Liver (tissue), 9 donors: ENCODE results near the gene TH. TPM values are rescaled to one million over a fixed set of nuclear protein-coding genes. Genes with fewer than 3 reads are reported as not detected.
"Not testable (repeated sequence)": the region's sequence is repeated elsewhere in the genome, so short reads cannot be mapped to it uniquely, and the experiment has no call there.

Source experiments
- DNase-seq: peaks from one replicate; pipeline ENCODE4 v3.0.0-alpha.2; 2017; ENCODE audit warnings: low spot score
- H3K27ac ChIP-seq, 2 donors: one replicate each; pipeline ENCODE4 v1.7.0; 2013; ENCODE audit warnings: inconsistent platforms in 2 of 2, low read length in 2 of 2, control low read depth in 1 of 2, low read depth in 1 of 2, mild to moderate bottlenecking in 1 of 2
- H3K27me3 ChIP-seq, 4 donors: one replicate each; pipeline versions ENCODE4 v1.6.1 to v1.7.0; 2013; ENCODE audit warnings: low read length in 3 of 4, inconsistent platforms in 1 of 4, mild to moderate bottlenecking in 1 of 4, moderate library complexity in 1 of 4; ENCODE audit not compliant: control insufficient read depth in 4 of 4, insufficient read depth in 4 of 4
- H3K36me3 ChIP-seq, 4 donors: one replicate each; pipeline versions ENCODE4 v1.6.1 to v1.7.0; 2013; ENCODE audit warnings: low read length in 3 of 4, mild to moderate bottlenecking in 3 of 4, low read depth in 1 of 4, moderate library complexity in 1 of 4; ENCODE audit not compliant: control insufficient read depth in 4 of 4, insufficient read depth in 3 of 4
- H3K4me1 ChIP-seq, 4 donors: one replicate each; pipeline versions ENCODE4 v1.6.1 to v1.7.0; 2013; ENCODE audit warnings: low read length in 3 of 4, mild to moderate bottlenecking in 3 of 4, moderate library complexity in 1 of 4; ENCODE audit not compliant: control insufficient read depth in 4 of 4, insufficient read depth in 4 of 4
- H3K4me3 ChIP-seq, 3 donors: one replicate each; pipeline versions ENCODE4 v1.6.1 to v1.7.0; 2013; ENCODE audit warnings: low read length in 3 of 3, control low read depth in 1 of 3, low read depth in 1 of 3, mild to moderate bottlenecking in 1 of 3
- H3K9ac ChIP-seq, 2 donors: one replicate each; pipeline ENCODE4 v1.7.0; 2013; ENCODE audit warnings: low read length in 2 of 2, mild to moderate bottlenecking in 2 of 2, moderate library complexity in 2 of 2, control low read depth in 1 of 2, low read depth in 1 of 2
- H3K9me3 ChIP-seq, 4 donors: one replicate each; pipeline versions ENCODE4 v1.6.1 to v1.7.0; 2013; ENCODE audit warnings: low read length in 3 of 4; ENCODE audit not compliant: control insufficient read depth in 4 of 4
- ATF3 ChIP-seq: IDR thresholded peaks from 2 replicates; pipeline ENCODE4 v1.6.1; 2016; ENCODE audit warnings: antibody characterized with exemption
- CTCF ChIP-seq: fragments of 150-350 bp; IDR thresholded peaks from 2 replicates; pipeline ENCODE4 v1.5.1; 2017; ENCODE audit warnings: improper control_type of control experiment, low read depth, low read length; ENCODE audit not compliant: missing input control
- EGR1 ChIP-seq, 2 donors: IDR thresholded peaks; 2 replicates each; pipeline ENCODE4 v1.6.1; 2016 to 2018; ENCODE audit warnings: antibody characterized with exemption in 2 of 2, low read depth in 2 of 2
- FOXA1 ChIP-seq: IDR thresholded peaks from 2 replicates; pipeline ENCODE4 v1.6.1; 2016; ENCODE audit warnings: antibody characterized with exemption
- FOXA2 ChIP-seq: IDR thresholded peaks from 2 replicates; pipeline ENCODE4 v1.6.1; 2016; ENCODE audit warnings: antibody characterized with exemption
- GABPA ChIP-seq, 2 donors: IDR thresholded peaks in 1 of 2; conservative IDR thresholded peaks in 1 of 2; 2 replicates each; pipeline ENCODE4 v1.6.1; 2016; ENCODE audit warnings: antibody characterized with exemption in 2 of 2, mild to moderate bottlenecking in 1 of 2, moderate library complexity in 1 of 2
- HNF4A ChIP-seq, 2 donors: conservative IDR thresholded peaks; 2 replicates each; pipeline ENCODE4 v1.6.1; 2016; ENCODE audit warnings: antibody characterized with exemption in 2 of 2, mild to moderate bottlenecking in 2 of 2
- HNF4G ChIP-seq: IDR thresholded peaks from 2 replicates; pipeline ENCODE4 v1.6.1; 2016; ENCODE audit warnings: antibody characterized with exemption
- JUND ChIP-seq, 2 donors: IDR thresholded peaks; 2 replicates each; pipeline ENCODE4 v1.6.1; 2016; ENCODE audit warnings: antibody characterized with exemption in 2 of 2
- MAX ChIP-seq: IDR thresholded peaks from 2 replicates; pipeline ENCODE4 v1.6.1; 2016; ENCODE audit warnings: antibody characterized with exemption
- NR2F2 ChIP-seq: IDR thresholded peaks from 2 replicates; pipeline ENCODE4 v1.6.1; 2016; ENCODE audit warnings: antibody characterized with exemption
- RAD21 ChIP-seq, 2 donors: IDR thresholded peaks; 2 replicates each; pipeline ENCODE4 v1.6.1; 2016; ENCODE audit warnings: antibody characterized with exemption in 2 of 2, mild to moderate bottlenecking in 2 of 2
- REST ChIP-seq: IDR thresholded peaks from 2 replicates; pipeline ENCODE4 v1.6.1; 2016; ENCODE audit warnings: antibody characterized with exemption, mild to moderate bottlenecking
- RXRA ChIP-seq, 2 donors: IDR thresholded peaks; 2 replicates each; pipeline ENCODE4 v1.6.1; 2017 to 2018; ENCODE audit warnings: antibody characterized with exemption in 2 of 2, mild to moderate bottlenecking in 1 of 2
- SP1 ChIP-seq: IDR thresholded peaks from 2 replicates; pipeline ENCODE4 v1.6.1; 2018; ENCODE audit warnings: antibody characterized with exemption, mild to moderate bottlenecking
- YY1 ChIP-seq: IDR thresholded peaks from 2 replicates; pipeline ENCODE4 v1.6.1; 2016; ENCODE audit warnings: antibody characterized with exemption, mild to moderate bottlenecking
- WGBS: extraction: QIAGEN DNeasy Blood & Tissue Kit; methylation state at CpG from one replicate; pipeline ENCODE4 v1.1.7; 2013; 5-methylcytosine and 5-hydroxymethylcytosine counted together
- polyA plus RNA-seq, 2 donors: library from polyadenylated mRNA; stranded (reverse) in 1 of 2; unstranded in 1 of 2; fragments of 200-250 nt in 1 of 2; fragments of >200 nt in 1 of 2; fragmentation: Nextera tagmentation in 1 of 2; extraction: Ambion mirVana in 1 of 2; gene quantifications; one replicate each; pipeline versions ENCODE4 v1.2.1 to v1.2.3, GENCODE V29; 2013 to 2015
- total RNA-seq, 2 donors: library from RNA; depleted of rRNA; stranded (reverse); fragments of >200 nt; gene quantifications; one replicate each; pipeline ENCODE4 v1.2.3, GENCODE V29; 2014
- donor health status: healthy.
- donor health status: healthy.
- donor health status: healthy.
- donor health status: healthy.
- donor health status: healthy.

The TH gene
- total and polyA plus RNA-seq, 4 donors: 0.13 to 0.24 TPM; not detected in 2

GRCh38 chr11:2126520-2127085, 45.0 kb downstream of the TH start:
- Histone ChIP-seq H3K4me1 (peaks cover 4 to 14% (median 12%) of the 10 kb centered on the region in 4 donors), H3K27ac (no peak overlapping the region), H3K27me3 (no peaks in the 10 kb centered on the region), H3K4me3 (no peak overlapping the region), H3K9ac (no peak overlapping the region), H3K36me3 (peaks cover 0 to 13% (median 6%) of the 10 kb centered on the region in 4 donors), H3K9me3 (no peaks in the 10 kb centered on the region)
- whole genome bisulfite sequencing: 91% methylated on average over 2 of the region's 2 CpGs
- TF ChIP-seq RXRA (IDR thresholded peaks at IDR 0.05): no peak
- no peak for TF ChIP-seq REST
- TF ChIP-seq MAX: no peak
- no peak for TF ChIP-seq NR2F2
- TF ChIP-seq YY1: no peak
- TF ChIP-seq FOXA2: no peak
- no peak for TF ChIP-seq FOXA1
- no peak for TF ChIP-seq ATF3
- no peak for TF ChIP-seq GABPA (IDR thresholded peaks at IDR 0.05 in 1 of 2, conservative IDR thresholded peaks at IDR 0.05 in 1 of 2)
- no peak for TF ChIP-seq HNF4G
- no peak for TF ChIP-seq HNF4A (conservative IDR thresholded peaks at IDR 0.05)
- TF ChIP-seq JUND (IDR thresholded peaks at IDR 0.05): no peak
- no peak for DNase-seq

GRCh38 chr11:2124736-2125484, 46.7 kb downstream of the TH start:
- not testable (repeated sequence) for H3K9ac ChIP-seq, H3K9me3 ChIP-seq, DNase-seq, H3K36me3 ChIP-seq, H3K27me3 ChIP-seq, H3K27ac ChIP-seq, H3K4me3 ChIP-seq
- WGBS: 93% methylated on average over 9 of the region's 10 CpGs
- H3K4me1 ChIP-seq: peaks cover 4 to 14% (median 12%) of the 10 kb centered on the region in 4 donors

- Histone ChIP-seq H3K27me3 (no peaks in the 10 kb centered on the region), H3K9ac (no peak overlapping the region), H3K4me1 (peaks cover 4 to 14% (median 12%) of the 10 kb centered on the region in 4 donors), H3K27ac (no peak overlapping the region), H3K9me3 (no peaks in the 10 kb centered on the region), H3K4me3 (no peak overlapping the region), H3K36me3 (no peaks in the 10 kb centered on the region)
- WGBS: 90% methylated on average over 7 of the region's 7 CpGs
- no peak for DNase-seq
- no peak for TF ChIP-seq RAD21 (IDR thresholded peaks at IDR 0.05)
- no peak for TF ChIP-seq JUND (IDR thresholded peaks at IDR 0.05)
- TF ChIP-seq FOXA1: no peak
- no peak for TF ChIP-seq RXRA (IDR thresholded peaks at IDR 0.05)
- no peak for TF ChIP-seq MAX
- no peak for TF ChIP-seq SP1
- no peak for TF ChIP-seq ATF3
- no peak for TF ChIP-seq HNF4G
- no peak for TF ChIP-seq NR2F2
- TF ChIP-seq REST: no peak
- TF ChIP-seq CTCF: no peak
- no peak for TF ChIP-seq FOXA2
- TF ChIP-seq EGR1 (IDR thresholded peaks at IDR 0.05; ENCODE audit: low read depth in 2 of 2): no peak
These were observed 48.0 kb downstream of the TH start for GRCh38 chr11:2123628-2123960.
